IPS-15b (cell line): ENCODE results near the gene RAX.
A peak's percentile ranks its signal among the peaks of the same experiment; 100 is the strongest.
"Not testable (repeated sequence)": the region's sequence is repeated elsewhere in the genome, so short reads cannot be mapped to it uniquely, and the experiment has no call there.

Experiments
- H3K27me3 ChIP-seq: one replicate; pipeline ENCODE4 v1.6.1; 2013; ENCODE audit warnings: low read length; ENCODE audit not compliant: control insufficient read depth, insufficient read depth
- H3K36me3 ChIP-seq: one replicate; pipeline ENCODE4 v1.6.1; 2013; ENCODE audit warnings: low read length; ENCODE audit not compliant: control insufficient read depth, insufficient read depth
- H3K4me1 ChIP-seq: one replicate; pipeline ENCODE4 v1.6.1; 2013; ENCODE audit warnings: mild to moderate bottlenecking, low read length; ENCODE audit not compliant: control insufficient read depth, insufficient read depth
- H3K4me3 ChIP-seq: one replicate; pipeline ENCODE4 v1.5.1; 2013; ENCODE audit warnings: low read depth, low read length
- H3K9ac ChIP-seq: one replicate; pipeline ENCODE4 v1.6.1; 2013; ENCODE audit warnings: low read depth, mild to moderate bottlenecking, low read length
- H3K9me3 ChIP-seq: one replicate; pipeline ENCODE4 v1.6.1; 2013; ENCODE audit warnings: mild to moderate bottlenecking, low read length; ENCODE audit not compliant: control insufficient read depth, insufficient read depth

The RAX gene

GRCh38 chr18:59264651-59265245, 8.5 kb downstream of the RAX start:
- Histone ChIP-seq H3K4me1 (peaks cover 3% of the 10 kb centered on the region), H3K36me3 (no peaks in the 10 kb centered on the region), H3K9ac (no peak overlapping the region), H3K4me3 (peak overlapping the region; percentile 56), H3K9me3 (no peaks in the 10 kb centered on the region), H3K27me3 (peaks cover 73% of the 10 kb centered on the region)

GRCh38 chr18:59264121-59264571, 9.1 kb downstream of the RAX start:
- H3K9ac ChIP-seq = no peak overlapping the region
- peak overlapping the region; percentile 56 for H3K4me3 ChIP-seq
- peaks cover 2% of the 10 kb centered on the region for H3K4me1 ChIP-seq
- no peaks in the 10 kb centered on the region for H3K9me3 ChIP-seq
- peaks cover 68% of the 10 kb centered on the region for H3K27me3 ChIP-seq
- H3K36me3 ChIP-seq = no peaks in the 10 kb centered on the region

GRCh38 chr18:59263661-59264060, 9.6 kb downstream of the RAX start:
- Histone ChIP-seq H3K9ac (no peak overlapping the region), H3K9me3 (no peaks in the 10 kb centered on the region), H3K27me3 (peaks cover 66% of the 10 kb centered on the region)

GRCh38 chr18:59262243-59262642, 11.0 kb downstream of the RAX start:
- H3K9me3 ChIP-seq, H3K4me3 ChIP-seq, H3K4me1 ChIP-seq, H3K9ac ChIP-seq, H3K36me3 ChIP-seq: not testable (repeated sequence)
- H3K27me3 ChIP-seq = peaks cover 52% of the 10 kb centered on the region

More at GRCh38 chr18:59263661-59264060, 9.6 kb downstream of the RAX start:
- Histone ChIP-seq H3K36me3 (no peaks in the 10 kb centered on the region), H3K4me1 (peaks cover 2% of the 10 kb centered on the region), H3K4me3 (peak overlapping the region; percentile 39)

GRCh38 chr18:59261842-59262241, 11.4 kb downstream of the RAX start:
- not testable (repeated sequence) for H3K9ac ChIP-seq, H3K4me3 ChIP-seq, H3K36me3 ChIP-seq, H3K9me3 ChIP-seq, H3K4me1 ChIP-seq
- peaks cover 48% of the 10 kb centered on the region for H3K27me3 ChIP-seq

GRCh38 chr18:59255491-59255890, 17.8 kb downstream of the RAX start:
- H3K36me3 ChIP-seq, H3K4me3 ChIP-seq, H3K4me1 ChIP-seq, H3K27me3 ChIP-seq, H3K9me3 ChIP-seq, H3K9ac ChIP-seq: not testable (repeated sequence)

- H3K9ac ChIP-seq = no peak overlapping the region
- no peaks in the 10 kb centered on the region for H3K36me3 ChIP-seq
- no peaks in the 10 kb centered on the region for H3K9me3 ChIP-seq
- H3K27me3 ChIP-seq = peaks cover 28% of the 10 kb centered on the region
- peaks cover 2% of the 10 kb centered on the region for H3K4me1 ChIP-seq
- no peak overlapping the region for H3K4me3 ChIP-seq
Observed at GRCh38 chr18:59249199-59249774, 24.0 kb downstream of the RAX start.

- Histone ChIP-seq H3K27me3 (peaks cover 28% of the 10 kb centered on the region), H3K36me3 (no peaks in the 10 kb centered on the region), H3K4me1 (peaks cover 2% of the 10 kb centered on the region), H3K9ac (no peak overlapping the region), H3K4me3 (no peak overlapping the region), H3K9me3 (no peaks in the 10 kb centered on the region)
Observed at GRCh38 chr18:59246796-59247195, 26.5 kb downstream of the RAX start.

GRCh38 chr18:59242906-59243305, 30.3 kb downstream of the RAX start:
- Histone ChIP-seq H3K27me3 (peaks cover 18% of the 10 kb centered on the region), H3K4me3 (no peak overlapping the region), H3K9ac (no peak overlapping the region), H3K9me3 (no peaks in the 10 kb centered on the region), H3K4me1 (peaks cover 2% of the 10 kb centered on the region), H3K36me3 (no peaks in the 10 kb centered on the region)

GRCh38 chr18:59239642-59240041, 33.6 kb downstream of the RAX start:
- Histone ChIP-seq H3K9ac (no peak overlapping the region), H3K4me1 (no peaks in the 10 kb centered on the region), H3K4me3 (no peak overlapping the region), H3K9me3 (no peaks in the 10 kb centered on the region), H3K36me3 (no peaks in the 10 kb centered on the region), H3K27me3 (no peaks in the 10 kb centered on the region)

GRCh38 chr18:59238385-59238784, 34.9 kb downstream of the RAX start:
- H3K36me3 ChIP-seq = no peaks in the 10 kb centered on the region
- no peaks in the 10 kb centered on the region for H3K9me3 ChIP-seq
- no peaks in the 10 kb centered on the region for H3K4me1 ChIP-seq
- no peak overlapping the region for H3K9ac ChIP-seq
- H3K27me3 ChIP-seq = no peaks in the 10 kb centered on the region
- H3K4me3 ChIP-seq = no peak overlapping the region

GRCh38 chr18:59233017-59233410, 40.2 kb downstream of the RAX start:
- Histone ChIP-seq H3K27me3 (peaks cover 23% of the 10 kb centered on the region), H3K9ac (no peak overlapping the region), H3K4me3 (no peak overlapping the region), H3K4me1 (no peaks in the 10 kb centered on the region), H3K9me3 (no peaks in the 10 kb centered on the region), H3K36me3 (no peaks in the 10 kb centered on the region)
